Tibial nerve (tissue), 4 donors: ENCODE data around the gene TMEM207. TPM values are rescaled to one million over a fixed set of nuclear protein-coding genes. Genes with fewer than 3 reads are reported as not detected.

Source experiments
- DNase-seq, 2 donors: peaks; one replicate each; pipeline ENCODE4 v3.0.0-alpha.2; 2019; ENCODE audit warnings: low spot score in 2 of 2
- H3K27ac ChIP-seq, 4 donors: fragments of 200-600 bp; sonication (generic) in 3 of 4; one replicate each; pipeline ENCODE4 v1.5.1; 2017 to 2019; ENCODE audit warnings: mild to moderate bottlenecking in 1 of 4
- H3K27me3 ChIP-seq, 2 donors: fragments of 200-600 bp; sonication (generic) in 1 of 2; one replicate each; pipeline versions ENCODE4 v1.5.1 to v1.6.0; 2017 to 2019
- H3K36me3 ChIP-seq, 3 donors: fragments of 200-600 bp; sonication (generic); one replicate each; pipeline ENCODE4 v1.5.1; 2018 to 2019
- H3K4me1 ChIP-seq, 4 donors: fragments of 200-600 bp; sonication (generic) in 3 of 4; one replicate each; pipeline ENCODE4 v1.5.1; 2017 to 2019
- H3K4me3 ChIP-seq, 4 donors: fragments of 200-600 bp; sonication (generic) in 3 of 4; one replicate each; pipeline ENCODE4 v1.5.1; 2017 to 2019; ENCODE audit warnings: mild to moderate bottlenecking in 1 of 4, moderate library complexity in 1 of 4
- H3K9me3 ChIP-seq, 4 donors: fragments of 200-600 bp; sonication (generic) in 3 of 4; one replicate each; pipeline ENCODE4 v1.5.1; 2017 to 2019
- CTCF ChIP-seq, 5 experiments: fragments of 200-600 bp in 3 of 5; fragments of 450-650 bp in 2 of 5; sonication (generic) in 3 of 5; IDR thresholded peaks; one replicate each; pipeline ENCODE4 v1.5.1; 2016 to 2019; ENCODE audit warnings: antibody characterized with exemption in 5 of 5, mild to moderate bottlenecking in 3 of 5, moderate library complexity in 2 of 5
- EP300 ChIP-seq, 2 donors: sonication (generic); formaldehyde crosslinking; IDR thresholded peaks; one replicate each; pipeline ENCODE4 v1.6.1; 2017; ENCODE audit warnings: antibody characterized with exemption in 2 of 2, mild to moderate bottlenecking in 1 of 2
- POLR2A ChIP-seq, 2 donors: fragments of 450-650 bp; IDR thresholded peaks; one replicate each; pipeline ENCODE4 v1.6.1; 2017; ENCODE audit warnings: antibody characterized with exemption in 2 of 2, mild to moderate bottlenecking in 2 of 2, moderate library complexity in 2 of 2
- total RNA-seq, 4 donors: library from RNA; depleted of rRNA; stranded (reverse); fragments of >200 nt; gene quantifications; one replicate each; pipeline ENCODE4 v1.1.0, GENCODE V29; 2016

The TMEM207 gene
- total RNA-seq, 4 donors from 2014 or later = not detected

GRCh38 chr3:190382082-190382481 lies 67.6 kb downstream of the TMEM207 start:
- Histone ChIP-seq H3K27me3 (no peaks in the 10 kb centered on the region), H3K27ac (no peak overlapping the region), H3K9me3 (no peaks in the 10 kb centered on the region), H3K4me1 (peaks cover 0 to 11% (median 0%) of the 10 kb centered on the region in 4 donors), H3K36me3 (no peaks in the 10 kb centered on the region), H3K4me3 (no peak overlapping the region)
- TF ChIP-seq EP300 (IDR thresholded peaks at IDR 0.05) = no peak
- no peak for TF ChIP-seq POLR2A (IDR thresholded peaks at IDR 0.05)
- TF ChIP-seq CTCF (IDR thresholded peaks at IDR 0.05) = no peak
- no peak for DNase-seq

- no peak overlapping the region for H3K4me3 ChIP-seq
- no peak overlapping the region for H3K27ac ChIP-seq
- no peaks in the 10 kb centered on the region for H3K27me3 ChIP-seq
- H3K4me1 ChIP-seq = peaks cover 0 to 6% (median 0%) of the 10 kb centered on the region in 4 donors
- H3K9me3 ChIP-seq = no peaks in the 10 kb centered on the region
- no peak for TF ChIP-seq CTCF (IDR thresholded peaks at IDR 0.05)
- TF ChIP-seq EP300 (IDR thresholded peaks at IDR 0.05) = no peak
- TF ChIP-seq POLR2A (IDR thresholded peaks at IDR 0.05) = no peak
- DNase-seq = no peak
- H3K36me3 ChIP-seq = no peaks in the 10 kb centered on the region
Measured at GRCh38 chr3:190381441-190381840, 68.3 kb downstream of the TMEM207 start.

- Histone ChIP-seq H3K27me3 (no peaks in the 10 kb centered on the region), H3K9me3 (no peaks in the 10 kb centered on the region), H3K4me3 (no peak overlapping the region), H3K27ac (no peak overlapping the region), H3K36me3 (no peaks in the 10 kb centered on the region), H3K4me1 (no peaks in the 10 kb centered on the region)
- no peak for DNase-seq
- TF ChIP-seq EP300 (IDR thresholded peaks at IDR 0.05) = no peak
- TF ChIP-seq CTCF (IDR thresholded peaks at IDR 0.05) = no peak
- no peak for TF ChIP-seq POLR2A (IDR thresholded peaks at IDR 0.05)
Measured at GRCh38 chr3:190380184-190380583, 69.5 kb downstream of the TMEM207 start.

Other genes starting within 250 kb of the TMEM207 start
- gene CLDN1, start 127.5 kb downstream of the TMEM207 start, total RNA-seq = 100 to 1,000 TPM in 3 of 4 donors, 10 to 100 TPM in 1; 74.7 to 208 (median 133) TPM
- under 1 TPM in 1 of 4 donors, not detected in 3; 0.44 TPM for gene CLDN16, start 61.7 kb downstream of the TMEM207 start, total RNA-seq
- gene IL1RAP, start 64.2 kb upstream of the TMEM207 start, total RNA-seq = 10 to 100 TPM in 2 of 4 donors, 1 to 10 TPM in 2; 7.2 to 24.5 (median 11.8) TPM